HG03064 (cell line): ENCODE measurements around the gene ZC3H12C.
"Not testable (repeated sequence)": the region's sequence is repeated elsewhere in the genome, so short reads cannot be mapped to it uniquely, and the experiment has no call there.

Source experiments
- ATAC-seq: cut with Tn5 transposase; IDR thresholded peaks from one replicate; pipeline ENCODE4 v1.9.1; 2021; ENCODE audit warnings: low read depth; ENCODE audit not compliant: unreplicated experiment

The ZC3H12C gene

DNA sequence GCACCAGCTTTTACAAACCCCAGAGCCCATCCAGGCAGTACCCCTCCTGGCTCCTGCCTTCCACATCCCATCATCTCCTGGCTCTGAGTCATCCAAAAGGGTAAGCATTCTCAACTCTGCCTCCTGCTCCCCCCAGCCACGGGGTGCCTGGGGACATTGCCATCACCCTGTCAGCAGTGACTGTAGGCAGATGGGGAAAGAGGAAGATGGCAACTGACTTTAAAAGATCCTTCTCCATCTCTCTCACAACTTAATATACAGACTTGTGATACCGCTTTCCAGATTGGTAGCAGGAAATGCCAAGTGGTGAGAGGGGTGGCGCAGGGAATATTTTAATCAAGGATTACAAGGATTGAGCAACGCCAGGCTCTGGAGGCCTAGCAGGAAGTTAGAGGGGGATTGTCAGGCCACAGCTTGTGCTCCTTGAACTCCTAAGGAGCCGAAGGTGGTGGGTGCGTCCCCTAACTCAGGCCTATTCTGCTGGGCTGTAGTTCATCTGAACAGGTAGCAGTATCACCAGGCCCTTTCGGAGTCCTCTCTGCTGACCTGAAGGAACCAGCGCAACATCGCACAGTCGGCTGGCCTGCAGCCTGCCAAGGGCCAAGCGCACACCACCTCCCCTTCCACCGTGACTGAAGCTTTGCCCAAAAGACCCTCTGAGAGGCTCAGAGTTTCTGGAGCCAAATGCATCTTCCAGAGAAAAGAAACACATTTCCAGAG, 83.3 kb downstream of the ZC3H12C start:
- ATAC-seq: no peak

DNA sequence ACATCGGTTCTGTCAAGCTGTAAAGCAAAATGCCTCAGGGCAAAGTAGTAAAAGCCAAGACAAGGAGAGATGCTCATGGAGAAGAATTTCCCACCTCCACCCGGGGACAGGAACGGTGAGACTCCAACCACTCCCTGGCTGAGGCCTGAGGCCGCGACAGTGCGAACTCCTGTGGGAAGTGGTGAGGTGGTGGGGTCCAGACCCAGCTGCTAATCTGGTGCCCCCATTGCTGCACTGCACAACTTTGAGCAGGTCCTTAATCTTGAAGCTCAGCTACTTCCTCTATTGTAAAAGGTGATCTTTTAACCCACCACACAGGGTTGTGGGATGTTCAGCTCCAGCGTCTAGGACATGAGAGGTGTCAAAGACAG, 83.9 kb downstream of the ZC3H12C start:
- no peak for ATAC-seq

DNA sequence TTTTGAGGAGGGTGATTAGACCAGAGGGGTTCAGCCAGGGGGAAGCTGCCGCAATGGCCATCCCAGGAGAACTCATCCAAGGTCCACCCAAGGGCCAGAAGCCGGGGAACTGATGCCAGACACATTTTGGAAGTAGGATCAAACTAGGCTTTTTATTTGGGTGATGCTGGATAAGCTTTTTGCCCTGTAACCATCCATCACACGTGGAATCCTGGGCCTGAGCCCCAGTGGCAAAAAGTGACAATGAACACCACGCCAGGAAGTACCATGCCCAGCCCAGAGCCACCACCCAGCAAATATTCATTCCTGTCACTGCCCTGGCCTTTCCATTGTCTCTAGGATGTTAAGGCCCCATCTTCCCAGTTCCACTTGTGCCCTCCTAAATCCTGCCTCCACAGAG, 85.9 kb downstream of the ZC3H12C start:
- no peak for ATAC-seq

DNA sequence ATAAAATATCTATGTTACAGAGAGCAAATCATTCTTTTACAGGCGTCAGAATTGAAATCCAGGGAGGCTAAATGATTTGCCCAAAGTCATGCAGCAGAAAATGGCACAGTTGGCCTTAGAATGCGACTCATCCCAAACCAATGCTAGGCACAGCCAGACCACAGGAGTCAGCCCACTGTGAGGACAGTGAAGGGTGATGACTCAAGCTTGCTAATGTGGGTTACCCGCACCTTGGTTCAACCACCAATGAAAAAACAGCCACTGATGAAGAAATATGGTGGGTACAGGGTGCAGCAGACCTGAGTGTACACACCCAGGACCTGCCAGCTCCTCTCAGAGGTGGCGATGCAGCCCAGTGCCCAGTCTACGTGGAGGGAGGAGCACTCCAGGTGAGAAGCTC, 89.7 kb downstream of the ZC3H12C start:
- ATAC-seq: no peak

DNA sequence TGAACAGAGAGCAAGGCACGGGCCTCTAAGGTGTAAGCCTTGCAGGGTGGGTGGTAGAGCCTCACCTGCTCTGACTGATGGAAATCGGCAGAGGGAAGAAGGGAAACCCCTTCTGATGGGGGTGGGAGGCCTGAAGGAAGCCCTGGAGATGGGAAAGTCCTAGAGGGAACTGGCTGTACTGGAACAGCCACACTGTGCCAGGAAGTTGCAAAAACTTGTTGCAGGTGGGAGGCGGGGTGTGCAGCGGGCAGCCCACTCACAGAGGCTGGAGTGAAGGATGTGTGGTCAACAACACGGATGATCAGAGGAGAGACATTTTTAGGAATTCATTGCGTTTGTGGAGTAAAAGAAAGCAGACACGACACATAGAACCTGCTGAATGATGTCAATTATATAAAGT, 91.3 kb downstream of the ZC3H12C start:
- ATAC-seq: no peak

DNA sequence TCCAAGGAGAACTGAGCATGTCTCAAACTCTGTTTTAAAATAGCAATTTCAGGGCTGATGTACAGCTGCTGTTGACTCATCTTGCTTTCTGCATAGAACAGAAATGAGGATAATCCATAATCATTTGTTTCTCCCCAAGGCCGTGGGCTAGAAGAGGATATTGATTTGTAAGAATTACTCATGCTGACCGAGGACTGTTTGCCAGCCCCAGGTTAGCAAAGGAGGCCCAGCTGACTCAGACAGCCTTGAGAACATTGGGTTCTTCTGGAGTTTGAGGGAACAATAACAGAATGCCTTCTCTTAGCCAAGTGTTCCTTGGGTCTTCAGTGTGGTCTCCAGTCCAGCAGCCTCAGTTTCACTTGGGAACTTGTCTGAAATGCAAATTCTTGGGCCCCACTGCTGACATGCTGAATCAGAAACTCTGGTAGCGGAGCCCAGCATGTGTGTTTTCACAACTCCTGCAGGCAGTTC, 92.0 kb downstream of the ZC3H12C start:
- no peak for ATAC-seq

DNA sequence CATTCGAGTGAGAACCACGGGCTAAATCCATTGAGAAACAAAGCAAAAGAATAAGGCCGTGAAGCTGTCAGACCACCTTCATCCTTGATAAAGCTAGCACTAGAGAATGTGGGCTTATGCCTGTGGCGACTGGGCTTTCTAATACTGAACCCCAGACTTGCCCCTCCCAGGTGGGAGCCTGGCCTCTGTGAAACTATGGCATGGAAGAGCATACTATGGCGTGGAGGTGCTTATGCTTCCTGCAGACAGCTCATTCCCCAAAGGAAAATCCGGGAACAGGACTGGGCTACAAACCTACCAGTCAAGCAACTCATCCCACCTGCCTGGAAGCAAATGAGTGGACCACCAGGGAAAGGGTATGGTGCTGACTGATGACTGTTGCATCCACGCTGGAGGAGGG, 92.4 kb downstream of the ZC3H12C start:
- ATAC-seq: no peak

DNA sequence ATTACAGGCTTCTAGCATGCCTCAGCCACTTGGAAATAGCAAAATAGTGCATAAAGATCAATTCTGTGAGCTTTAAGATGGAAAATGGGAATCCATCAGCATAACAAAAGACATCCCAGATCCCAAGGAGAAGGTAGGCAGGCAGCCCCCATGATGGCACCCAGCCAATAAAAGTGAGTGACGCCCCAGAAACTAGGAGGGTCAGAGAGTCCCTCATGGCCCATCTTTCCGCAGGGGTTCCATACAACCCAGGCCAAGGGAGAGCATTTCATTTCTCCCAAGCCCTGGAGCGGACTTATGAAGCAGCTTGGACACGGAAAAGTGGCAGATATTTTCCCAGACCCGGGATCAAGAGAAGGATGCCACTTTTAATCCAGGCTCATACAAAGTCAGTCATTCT, 93.3 kb downstream of the ZC3H12C start:
- no peak for ATAC-seq

DNA sequence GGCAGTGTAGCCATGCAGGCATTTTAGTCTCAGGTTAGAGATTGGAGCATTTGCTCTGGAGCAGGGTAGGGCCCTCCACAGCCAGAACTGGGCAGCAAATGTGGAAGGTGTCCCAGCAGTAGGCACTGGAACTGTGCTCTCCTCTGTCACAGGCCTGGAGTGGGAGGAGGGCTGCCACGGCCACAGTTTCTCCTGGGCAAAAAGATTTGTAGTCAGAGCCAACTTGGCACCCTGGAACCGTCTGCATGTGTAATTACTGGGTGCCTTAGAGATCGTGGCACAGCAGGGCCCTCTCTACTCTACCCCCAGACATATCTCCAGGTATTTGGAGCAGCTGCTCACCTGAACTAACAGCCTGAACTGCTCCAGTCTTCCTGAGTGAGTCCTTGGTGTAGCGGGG, 93.7 kb downstream of the ZC3H12C start:
- ATAC-seq: no peak

DNA sequence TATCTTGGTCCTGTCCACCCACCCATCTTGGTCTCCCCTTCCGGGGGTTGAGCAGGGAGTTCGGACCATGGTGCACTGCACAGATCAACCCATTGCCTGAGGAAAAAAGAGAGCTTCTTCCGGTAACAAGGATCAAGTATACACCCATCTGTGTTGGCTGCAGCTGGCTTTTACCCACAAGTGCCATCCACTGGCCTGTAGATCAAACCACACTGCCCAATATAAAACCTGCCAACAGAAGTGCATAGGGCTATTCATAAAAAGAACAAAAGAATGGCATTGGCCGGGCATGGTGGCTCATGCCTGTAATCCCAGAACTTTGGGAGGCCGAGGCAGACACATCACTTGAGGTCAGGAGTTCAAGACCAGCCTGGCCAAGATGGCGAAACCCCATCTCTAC, 94.5 kb downstream of the ZC3H12C start:
- no peak for ATAC-seq

DNA sequence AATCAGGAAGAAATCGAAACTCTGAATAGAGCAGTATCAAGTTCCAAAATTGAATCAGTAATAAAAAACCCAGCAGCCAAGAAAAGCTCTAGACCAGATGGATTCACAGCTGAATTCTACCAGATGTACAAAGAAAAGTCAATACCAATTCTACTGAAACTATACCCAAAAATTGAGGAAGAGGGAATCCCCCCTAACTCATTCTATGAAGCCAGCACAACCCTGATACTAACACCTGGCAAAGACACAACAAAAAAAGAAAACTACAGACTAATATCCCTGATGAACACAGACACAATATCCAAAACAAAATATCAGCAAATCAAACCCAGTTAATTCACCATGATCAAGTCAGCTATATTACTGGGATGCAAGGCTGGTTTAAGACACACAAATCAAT, 97.7 kb downstream of the ZC3H12C start:
- ATAC-seq: no peak

DNA sequence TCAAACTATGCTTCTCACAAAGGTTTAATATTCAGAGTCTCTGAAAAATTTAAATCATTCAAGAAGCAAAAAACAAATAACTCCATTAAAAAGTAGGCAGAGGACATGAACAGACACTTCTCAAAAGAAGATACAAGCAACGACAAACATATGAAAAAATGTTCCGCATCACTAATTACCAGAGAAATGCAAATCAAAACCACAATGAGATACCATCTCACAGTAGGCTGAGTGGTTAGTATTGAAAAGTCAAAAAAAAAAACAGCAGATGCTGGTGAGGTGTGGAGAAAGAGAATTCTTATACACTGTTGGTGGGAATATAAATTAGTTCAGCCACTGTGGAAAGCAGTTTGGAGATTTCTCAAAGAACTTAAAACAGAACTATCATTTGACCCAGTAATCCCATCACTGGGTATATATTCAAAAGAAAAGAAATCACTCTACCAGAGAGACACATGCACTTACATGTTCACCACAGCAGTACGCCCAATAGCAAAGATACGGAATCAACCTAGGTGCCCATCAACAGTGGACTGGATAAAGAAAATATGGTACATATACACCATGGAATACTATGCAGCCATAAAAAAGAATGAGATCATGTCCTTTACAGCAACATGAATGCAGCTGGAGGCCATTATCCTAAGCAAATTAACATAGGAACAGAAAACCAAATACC, 99.6 kb downstream of the ZC3H12C start:
- ATAC-seq: peak; percentile 69

DNA sequence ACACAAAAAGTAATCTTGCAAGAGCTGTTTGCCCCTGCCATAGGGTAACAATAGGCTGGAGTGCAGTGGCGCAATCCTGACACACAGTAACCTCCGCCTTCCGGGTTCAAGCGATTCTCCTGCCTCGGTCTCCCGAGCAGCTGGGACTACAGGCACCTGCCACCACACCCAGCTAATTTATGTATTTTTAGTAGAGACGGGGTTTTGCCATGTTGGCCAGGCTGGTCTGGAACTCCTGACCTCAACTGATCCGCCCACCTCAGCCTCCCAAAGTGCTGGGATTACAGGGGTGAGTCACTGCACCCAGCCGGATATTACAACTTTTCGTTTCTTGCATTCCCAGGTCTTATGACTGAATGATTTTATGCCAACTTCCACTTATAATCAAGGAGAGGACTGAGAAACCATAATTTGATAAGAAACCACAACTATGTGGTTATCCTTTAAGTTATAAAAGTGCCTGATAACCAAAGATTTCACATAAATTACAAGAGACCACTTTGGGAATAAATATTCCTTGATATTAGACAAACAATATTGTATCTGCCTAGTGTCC, 101.1 kb downstream of the ZC3H12C start:
- not testable (repeated sequence) for ATAC-seq

DNA sequence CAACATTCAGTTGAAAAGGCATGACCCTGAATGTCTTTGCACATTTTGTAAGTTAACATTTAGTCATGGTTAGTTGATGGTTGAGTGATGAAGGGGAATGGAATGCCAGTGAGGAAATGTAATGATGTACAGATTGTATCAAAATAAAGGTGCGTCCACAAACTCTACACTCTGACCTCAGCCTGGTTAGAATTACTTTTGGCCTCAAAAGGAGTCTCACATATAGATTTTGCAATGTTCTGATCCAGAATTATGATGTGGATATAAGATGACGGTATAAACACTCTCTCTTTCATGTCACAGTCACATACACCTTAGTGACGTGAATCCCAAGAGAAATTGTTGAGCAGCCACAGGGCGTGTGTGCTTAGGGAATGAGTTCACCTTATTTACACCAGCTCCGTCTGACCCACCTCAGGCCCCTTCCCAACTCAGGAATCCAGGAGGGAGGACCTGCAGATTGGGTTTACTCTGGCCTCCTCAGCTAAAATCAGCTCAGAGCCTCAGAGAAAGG, 103.1 kb downstream of the ZC3H12C start:
- ATAC-seq: no peak

DNA sequence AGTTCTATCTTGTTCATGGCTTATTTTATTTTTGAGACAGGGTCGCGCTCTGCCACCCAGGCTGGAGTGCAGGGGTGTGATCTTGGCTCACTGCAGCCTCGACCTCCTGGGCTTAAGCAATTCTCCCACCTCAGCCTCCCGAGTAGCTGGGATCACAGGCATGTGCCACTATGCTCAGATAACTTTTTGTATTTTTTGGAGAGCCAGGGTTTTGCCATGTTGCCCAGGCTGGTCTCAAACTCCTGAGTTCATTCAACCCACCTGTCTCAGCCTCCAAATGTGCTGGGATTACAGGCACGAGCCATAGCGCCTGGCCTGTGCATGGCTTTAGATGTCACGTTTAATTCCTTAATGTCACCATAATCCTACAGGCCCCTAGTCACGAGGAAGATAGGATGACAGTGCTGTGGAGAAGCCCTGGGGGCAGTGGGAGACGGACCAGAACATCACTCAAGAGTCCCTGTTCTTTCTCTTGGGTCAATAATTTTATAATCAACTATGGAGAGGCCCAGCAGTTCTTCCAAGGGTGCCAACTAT, 103.8 kb downstream of the ZC3H12C start:
- no peak for ATAC-seq

DNA sequence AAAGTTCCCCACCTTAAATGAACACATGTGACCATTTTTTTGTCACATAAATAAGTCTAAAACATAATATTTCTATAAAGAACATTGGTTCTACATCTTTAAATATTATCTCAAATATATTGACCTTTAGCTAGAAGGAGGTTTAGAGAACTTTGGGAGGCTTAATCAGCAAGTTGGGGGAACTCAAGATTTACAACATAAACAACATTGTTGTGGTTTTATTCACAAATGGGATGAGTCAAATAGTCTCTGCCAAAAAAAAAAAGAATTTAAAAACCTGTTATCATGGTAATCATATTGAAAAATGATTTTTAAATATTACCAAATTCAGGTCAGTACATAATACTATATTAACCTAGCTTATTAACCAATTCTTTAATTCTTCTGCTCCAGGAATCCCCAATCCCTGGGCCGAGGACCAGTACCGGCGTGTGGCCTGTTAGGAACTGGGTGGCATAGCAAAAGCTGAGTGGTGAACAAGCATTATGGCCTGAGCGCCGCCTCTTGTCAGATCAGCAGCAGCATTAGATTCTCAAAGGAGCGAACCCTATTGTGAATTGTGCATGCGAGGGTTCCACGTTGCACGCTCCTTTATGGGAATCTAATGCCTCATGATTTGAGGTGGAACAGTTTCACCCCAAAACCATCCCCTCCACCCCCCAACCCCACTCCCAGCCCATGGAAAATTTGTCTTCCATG, 105.0 kb downstream of the ZC3H12C start:
- no peak for ATAC-seq

DNA sequence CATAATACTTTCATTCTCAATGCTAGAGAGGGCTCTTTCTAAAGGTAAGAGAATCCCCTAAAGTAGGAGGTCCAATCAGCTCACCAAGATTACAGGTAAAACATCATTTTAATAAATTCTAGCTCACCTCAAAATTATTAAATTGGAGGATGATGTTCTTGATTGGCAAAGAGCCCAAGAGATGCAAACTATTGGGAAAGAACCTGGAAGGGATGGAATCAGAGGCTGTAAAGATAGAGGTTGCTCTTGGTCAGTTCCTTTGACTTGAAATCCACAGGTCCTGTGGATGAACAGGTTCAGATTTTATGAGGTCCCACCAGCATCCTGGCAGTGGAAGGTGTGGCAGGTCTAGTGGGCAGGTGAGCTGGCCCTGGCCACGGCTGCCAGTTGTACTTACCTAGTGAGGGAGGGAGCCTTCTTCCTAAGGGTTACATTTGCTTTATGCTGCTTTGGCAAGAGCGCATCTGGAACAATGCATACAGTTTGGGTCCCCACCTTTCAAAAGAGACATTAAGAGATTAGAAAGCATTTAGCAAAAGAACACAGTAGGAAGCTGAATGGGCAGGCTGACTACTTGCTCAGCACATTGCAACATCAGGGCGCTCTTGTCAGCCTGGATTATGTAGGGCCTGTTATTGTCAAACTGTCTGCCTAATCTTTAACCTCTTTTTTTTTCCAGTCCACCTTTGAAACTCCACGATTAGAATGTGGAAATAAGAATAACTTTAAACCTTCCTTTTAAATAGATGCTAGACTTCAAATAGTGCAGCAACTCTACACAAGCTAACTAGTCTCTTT, 106.2 kb downstream of the ZC3H12C start:
- ATAC-seq: no peak

DNA sequence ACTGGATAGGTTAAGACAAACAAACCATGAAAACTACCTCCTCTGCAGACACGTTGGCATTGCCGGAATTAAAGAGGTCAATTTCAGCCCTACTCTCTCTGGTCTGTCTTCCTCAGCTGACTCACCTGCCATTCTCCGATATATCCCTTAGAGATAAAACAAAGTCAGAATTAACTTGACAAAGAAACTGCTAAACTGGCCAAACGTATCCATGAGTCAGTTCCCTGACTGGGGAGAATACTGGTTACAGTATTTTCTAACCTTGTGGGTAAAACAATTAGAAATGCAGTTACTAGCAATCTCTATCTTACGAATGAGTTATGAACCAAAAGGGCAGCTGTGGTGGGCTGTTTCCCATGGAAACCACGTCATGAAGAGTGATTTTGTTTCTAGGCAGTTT, 107.0 kb downstream of the ZC3H12C start:
- no peak for ATAC-seq

DNA sequence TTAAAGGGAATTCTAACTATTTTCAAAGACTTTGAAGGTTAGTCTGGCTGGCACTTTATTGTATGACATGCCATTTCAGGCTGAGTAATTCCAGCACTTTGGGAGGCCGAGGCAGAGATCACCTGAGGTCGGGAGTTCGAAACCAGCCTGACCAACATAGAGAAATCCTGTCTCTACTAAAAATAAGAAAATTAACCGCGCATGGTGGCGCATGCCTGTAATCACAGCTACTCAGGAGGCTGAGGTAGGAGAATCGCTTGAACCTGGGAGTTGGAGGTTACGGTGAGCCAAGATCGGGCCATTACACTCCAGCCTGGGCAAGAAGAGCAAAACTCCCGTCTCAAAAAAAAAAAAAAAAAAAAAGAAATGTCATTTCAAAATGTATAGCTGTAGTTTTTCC, 107.6 kb downstream of the ZC3H12C start:
- ATAC-seq: no peak

DNA sequence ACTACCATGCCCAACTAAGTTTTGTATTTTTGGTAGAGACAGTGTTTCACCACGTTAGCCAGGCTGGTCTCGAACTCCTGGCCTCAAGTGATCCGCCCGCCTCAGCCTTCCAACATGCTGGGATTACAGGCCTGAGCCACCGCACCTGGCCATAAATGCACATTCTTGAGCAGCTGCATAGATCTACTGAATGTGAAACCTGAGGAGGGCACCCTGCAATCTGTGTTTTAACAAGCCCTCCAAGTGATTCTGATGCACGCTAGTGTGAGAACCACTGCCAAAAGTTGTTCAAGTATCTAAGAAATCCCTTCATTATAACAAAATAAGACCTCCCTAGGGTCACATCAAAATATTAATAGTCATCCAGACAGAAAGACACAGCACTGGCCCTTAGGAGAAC, 113.9 kb downstream of the ZC3H12C start:
- ATAC-seq: no peak
